ENCODE data around the gene WIZ.
A peak's percentile ranks its signal among the peaks of the same experiment; 100 is the strongest.
"Not testable (repeated sequence)": the region's sequence is repeated elsewhere in the genome, so short reads cannot be mapped to it uniquely, and the experiment has no call there.

The WIZ gene, protein sequence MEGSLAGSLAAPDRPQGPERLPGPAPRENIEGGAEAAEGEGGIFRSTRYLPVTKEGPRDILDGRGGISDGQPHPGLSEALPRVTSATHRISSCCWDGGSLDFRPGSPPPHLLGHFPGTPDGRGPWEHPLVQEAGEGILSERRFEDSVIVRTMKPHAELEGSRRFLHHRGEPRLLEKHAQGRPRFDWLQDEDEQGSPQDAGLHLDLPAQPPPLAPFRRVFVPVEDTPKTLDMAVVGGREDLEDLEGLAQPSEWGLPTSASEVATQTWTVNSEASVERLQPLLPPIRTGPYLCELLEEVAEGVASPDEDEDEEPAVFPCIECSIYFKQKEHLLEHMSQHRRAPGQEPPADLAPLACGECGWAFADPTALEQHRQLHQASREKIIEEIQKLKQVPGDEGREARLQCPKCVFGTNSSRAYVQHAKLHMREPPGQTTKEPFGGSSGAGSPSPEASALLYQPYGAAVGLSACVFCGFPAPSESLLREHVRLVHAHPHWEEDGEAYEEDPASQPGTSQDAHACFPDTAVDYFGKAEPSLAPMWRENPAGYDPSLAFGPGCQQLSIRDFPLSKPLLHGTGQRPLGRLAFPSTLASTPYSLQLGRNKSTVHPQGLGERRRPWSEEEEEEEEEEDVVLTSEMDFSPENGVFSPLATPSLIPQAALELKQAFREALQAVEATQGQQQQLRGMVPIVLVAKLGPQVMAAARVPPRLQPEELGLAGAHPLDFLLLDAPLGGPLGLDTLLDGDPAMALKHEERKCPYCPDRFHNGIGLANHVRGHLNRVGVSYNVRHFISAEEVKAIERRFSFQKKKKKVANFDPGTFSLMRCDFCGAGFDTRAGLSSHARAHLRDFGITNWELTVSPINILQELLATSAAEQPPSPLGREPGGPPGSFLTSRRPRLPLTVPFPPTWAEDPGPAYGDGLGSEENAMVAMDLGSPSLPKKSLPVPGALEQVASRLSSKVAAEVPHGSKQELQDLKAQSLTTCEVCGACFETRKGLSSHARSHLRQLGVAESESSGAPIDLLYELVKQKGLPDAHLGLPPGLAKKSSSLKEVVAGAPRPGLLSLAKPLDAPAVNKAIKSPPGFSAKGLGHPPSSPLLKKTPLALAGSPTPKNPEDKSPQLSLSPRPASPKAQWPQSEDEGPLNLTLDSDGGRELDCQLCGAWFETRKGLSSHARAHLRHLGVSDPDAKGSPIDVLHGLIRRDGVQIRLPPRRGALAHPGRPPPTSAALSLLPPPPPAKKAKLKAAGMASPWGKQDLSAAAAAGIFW (N-terminal part only)

DNA sequence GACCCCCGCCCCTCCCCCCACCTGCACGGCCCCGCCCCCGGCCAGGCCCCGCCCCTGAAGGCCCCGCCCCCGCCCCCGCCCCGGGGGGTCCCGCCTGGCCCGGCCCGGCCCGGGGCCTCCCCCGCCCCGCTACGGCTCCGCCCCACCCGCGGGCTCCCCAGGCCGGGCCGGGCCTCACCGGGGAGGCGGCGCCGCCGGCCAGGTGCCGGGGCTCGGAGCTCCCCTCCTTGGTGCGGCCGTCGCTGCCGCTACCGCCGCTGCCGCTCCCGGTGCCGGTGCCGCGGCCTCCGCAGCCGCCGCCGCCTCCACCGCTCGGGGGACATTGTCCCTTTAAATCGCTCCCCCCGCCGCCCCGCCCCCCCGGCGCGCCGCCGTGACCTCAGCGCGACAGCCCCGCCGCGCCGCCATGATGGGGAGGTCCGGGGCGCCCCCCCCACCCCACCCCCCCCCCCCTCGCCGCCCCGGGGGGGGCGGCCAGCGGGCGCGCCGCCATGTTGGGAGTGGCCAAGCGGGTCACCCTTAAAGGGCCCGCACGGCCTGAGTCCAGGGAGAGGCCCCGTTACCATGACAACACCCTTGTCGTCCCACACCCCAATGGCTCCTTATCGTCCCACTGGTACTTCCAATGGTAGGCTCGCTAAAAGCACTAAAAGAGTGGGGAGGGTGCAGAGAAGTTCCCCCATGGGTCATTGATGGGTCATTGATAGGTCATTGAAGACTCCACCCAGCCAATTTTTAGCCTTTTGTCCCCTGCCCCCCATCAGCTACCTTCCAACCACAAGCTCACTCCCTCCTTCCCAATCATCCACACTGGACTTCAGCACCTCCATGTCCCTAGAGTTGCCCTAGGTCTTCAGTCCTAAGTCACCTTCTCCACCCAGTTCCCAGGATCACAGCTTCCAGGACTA lies at the start of gene WIZ:
WIZ (minus strand) TSS at position 337 of the 908 bp plus-strand sequence. CDS start 1,649 bp downstream, outside the sequence.
- DNase-seq = peak; percentile 87

DNA sequence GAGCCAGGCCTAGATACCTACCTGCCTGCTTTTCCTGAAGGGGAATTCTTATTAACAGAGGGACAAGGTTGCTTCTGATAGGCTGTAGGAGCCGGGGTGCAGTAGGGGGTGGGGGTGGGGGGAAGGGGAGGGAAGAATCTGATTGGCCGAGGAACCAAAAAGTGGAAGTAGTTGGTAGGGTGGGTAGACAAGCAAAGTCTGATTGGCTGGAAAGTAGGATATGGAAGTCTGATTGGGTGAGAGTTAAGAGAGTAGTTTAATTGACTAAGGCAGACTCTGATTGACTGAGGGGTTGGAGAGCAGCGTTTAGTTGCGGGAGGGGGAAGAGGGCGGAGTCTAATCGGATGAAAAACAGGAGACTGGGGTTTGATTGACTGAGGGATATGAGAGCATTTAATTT lies 49.2 kb upstream of the WIZ start:
- no peak for DNase-seq

DNA sequence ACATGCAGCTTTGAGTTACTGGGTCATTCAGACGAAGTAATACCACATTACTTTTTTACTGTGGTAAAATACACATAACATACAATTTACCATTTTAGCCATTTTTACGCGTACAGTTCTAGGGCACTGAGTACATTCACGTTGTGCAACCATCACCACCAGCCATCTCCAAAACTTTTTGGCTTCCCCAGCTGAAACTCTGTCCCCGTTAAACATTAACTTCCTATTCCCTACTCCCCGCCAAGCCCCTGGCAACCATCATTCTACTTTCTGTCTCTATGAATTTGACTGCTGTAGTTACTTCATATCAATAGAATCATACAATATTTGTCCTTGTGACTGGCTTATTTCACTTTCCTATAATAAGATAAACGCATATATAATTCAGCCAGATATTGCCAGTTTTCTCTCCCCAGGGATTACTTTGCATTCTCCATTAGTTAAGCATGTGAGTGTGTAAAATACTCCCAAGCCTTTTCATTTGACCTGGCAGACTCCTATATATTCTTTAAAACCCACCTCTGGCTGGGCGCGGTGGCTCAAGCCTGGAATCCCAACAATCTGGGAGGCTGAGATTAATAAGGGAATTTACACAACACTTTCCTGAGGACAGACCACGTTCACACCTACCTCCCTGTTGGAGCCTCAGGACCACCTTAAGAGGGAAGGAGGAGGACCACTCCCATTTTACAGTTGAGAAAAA lies 48.6 kb upstream of the WIZ start:
- DNase-seq = no peak

DNA sequence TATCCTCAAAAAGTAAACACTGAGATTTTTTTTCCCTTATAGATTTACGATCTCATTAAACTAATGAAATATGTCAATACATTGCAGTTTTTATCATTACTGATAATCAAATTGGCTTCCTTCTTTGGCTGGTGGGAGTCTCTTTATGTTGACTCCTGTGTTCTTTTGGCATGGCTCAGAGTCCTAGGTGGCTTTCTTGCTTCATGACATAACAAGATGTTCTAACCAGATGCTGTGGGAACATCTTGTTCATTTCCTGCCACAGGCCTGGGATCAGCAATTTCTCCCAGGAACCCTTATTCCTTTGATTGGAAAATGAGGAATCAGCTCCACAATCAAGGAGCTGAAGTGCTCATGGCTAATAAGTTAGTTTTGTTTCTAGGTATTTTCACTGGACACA lies 45.4 kb upstream of the WIZ start:
- no peak for DNase-seq

DNA sequence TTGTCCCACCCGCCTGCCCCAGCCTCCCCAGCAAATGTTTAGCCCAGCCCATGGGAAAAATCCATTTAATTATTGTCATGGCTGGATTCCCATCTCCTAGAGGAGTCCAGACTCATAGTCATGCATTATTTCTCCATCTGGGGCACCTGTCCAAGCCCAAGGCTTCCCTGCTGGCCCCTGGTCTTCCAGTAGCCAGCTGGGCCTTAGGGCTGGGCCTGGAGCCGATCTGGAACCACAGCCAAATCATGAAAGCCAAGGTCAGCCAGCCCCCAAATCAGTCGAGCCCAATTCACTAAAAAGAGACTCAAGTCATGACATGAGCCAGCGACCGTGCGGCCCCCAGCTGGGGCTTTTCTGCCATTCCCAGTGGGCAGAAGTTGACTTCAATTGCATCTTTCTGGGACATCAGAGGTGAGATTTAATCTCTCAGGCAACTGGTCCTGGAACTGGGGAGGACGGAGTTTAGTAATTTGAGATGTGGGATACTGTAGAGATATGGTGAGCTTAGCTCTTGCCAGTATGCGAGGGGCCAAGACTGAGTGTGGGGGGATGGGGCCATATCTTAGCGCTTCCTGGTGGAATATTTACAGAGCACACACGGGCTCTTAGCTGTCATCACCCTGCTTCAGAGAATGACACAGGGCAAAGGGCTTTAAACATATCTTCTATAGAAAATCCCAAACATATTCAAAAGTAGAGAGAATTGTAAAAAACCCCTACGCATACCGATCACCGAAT lies 38.9 kb upstream of the WIZ start:
- DNase-seq = no peak

DNA sequence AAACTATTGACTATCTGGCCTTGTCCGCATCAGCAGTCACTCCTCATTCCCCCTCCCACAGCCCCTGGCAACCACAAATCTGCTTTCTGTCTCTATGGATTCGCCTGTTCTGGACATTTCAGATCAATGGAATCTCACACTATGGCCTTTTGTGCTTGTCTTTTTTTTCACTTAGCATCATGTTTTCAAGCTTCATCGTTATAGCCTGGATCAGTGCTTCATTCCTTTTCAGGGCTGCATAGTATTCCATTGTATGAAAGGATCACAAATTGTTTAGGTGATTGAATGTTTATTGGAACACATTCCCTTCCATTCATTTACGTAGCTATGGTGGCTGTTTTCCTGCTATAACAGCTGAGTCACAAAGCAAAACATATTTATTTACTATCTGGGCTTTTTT lies 37.3 kb upstream of the WIZ start:
- DNase-seq = no peak

DNA sequence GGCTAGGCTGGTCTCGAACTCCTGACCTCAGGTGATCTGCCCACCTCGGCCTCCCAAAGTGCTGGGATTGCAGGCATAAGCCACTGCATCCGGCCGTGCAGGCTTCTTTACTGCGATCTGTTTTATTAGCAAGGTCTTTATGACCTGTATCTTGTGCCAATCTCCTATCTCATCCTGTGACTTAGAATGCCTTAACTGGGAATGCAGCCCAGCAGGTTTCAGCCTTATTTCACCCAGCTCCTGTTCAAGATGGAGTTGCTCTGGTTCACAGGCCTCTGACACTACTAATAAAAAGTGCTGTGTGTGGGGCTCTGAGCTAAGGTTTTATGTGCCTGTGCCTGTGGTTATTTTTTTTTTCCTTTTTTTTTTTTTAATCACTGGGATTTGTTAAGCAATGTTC lies 36.0 kb upstream of the WIZ start:
- not testable (repeated sequence) for DNase-seq

DNA sequence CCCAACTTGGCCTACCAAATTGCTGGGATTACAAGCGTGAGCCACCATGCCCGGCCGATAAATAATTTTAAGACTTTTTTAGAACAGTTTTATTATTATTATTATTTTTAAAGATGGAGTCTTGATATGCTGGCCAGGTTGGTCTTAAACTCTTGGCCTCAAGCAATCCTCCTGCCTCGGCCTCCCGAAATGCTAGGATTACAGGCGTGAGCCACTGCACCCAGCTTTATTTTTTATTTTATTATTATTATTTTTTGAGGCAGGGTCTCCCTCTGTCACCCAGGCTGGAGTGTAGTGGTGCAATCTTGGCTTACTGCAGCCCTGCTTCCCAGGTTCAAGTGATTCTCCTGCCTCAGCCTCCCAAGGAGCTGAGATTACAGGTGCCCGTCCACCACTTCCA lies 31.2 kb upstream of the WIZ start:
- DNase-seq = not testable (repeated sequence)

DNA sequence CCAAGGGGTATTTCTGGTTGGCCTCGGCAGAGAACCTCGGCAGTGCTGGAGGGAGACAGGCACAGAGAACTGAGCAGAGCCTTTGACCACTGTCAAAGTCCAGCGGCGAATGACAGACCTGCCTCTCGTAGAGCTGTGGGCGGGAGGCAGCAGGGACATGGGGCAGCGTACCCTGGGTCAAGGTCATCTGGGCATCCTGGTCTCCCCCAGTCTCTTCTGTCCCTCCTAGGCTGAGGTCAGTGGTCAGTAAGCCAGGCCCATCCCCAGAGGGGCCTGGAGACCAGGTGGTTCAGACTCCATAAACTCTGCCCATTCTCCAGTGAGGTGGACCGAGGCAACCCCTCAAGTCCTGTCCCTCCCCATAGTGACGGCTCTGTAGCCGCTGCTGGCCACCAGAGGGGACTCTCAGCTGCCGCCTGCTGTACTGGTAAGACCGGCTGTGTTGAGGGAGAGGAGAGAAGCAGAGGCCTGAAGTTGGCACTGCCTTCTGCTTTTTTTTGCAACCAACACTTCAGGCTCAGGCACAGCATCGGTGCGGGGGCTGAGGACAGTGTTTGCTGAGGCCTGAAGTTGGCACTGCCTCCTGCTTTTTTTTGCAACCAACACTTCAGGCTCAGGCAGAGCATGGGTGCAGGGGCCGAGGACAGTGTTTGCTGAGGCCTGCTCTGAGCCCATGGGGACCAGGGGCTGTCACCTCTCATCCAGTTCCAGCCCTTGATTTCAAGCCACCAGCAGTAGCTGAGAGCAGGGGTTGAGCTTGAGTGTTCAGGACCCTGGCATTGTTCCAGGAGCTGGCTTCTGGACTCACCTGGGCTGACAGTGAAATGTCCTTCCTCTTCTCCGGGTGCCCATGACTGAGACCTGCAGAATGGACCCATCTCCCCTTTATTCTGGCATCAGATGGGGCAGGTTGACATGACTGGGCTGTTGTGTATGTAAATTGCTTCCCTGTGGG lies 29.9 kb upstream of the WIZ start, which contains the start of gene PGLYRP2:
PGLYRP2 (minus strand) TSS at position 111 of the 955 bp plus-strand sequence. CDS start 130 bp downstream, outside the sequence.
- peak; percentile 36 for DNase-seq

DNA sequence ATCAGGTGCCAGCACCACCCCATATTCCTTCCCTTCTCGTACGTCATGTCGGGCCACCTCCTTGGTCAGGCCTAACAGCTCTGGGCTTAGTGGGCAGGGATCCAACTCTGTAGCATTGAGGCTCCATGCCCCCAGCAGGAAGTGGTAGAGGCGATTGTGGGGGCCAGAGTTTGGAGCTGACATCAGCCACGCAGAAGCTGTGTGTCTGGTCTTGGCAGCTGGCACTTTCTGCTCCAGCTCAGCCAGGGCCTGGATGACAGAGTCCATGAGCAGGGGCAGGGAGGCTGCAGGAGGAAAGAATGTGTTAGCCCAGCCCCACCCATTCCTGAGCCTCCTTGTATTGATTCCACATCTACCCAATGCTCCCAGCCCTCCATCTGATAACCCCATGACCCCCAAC lies 26.6 kb upstream of the WIZ start:
- DNase-seq = no peak

DNA sequence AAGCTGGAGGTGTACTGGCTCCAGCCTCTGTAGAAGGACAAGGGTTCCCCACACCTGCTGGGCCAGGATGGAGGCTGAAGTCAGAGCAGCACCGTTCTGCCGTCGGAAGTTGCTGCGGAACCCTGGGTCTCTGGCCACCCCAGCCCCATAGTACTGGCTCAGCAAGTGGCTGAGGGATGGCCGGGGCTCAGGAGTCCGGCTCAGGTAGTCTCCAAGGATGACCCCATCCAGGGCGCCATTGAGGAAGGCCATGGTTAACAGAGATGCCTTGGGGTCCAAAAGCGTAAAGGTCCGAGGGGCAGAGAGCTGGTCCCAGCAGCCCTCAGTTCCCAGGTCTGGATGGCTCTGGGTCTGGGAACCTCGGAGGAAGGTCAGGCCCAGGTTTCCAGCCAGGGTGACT lies 25.9 kb upstream of the WIZ start:
- DNase-seq = no peak

DNA sequence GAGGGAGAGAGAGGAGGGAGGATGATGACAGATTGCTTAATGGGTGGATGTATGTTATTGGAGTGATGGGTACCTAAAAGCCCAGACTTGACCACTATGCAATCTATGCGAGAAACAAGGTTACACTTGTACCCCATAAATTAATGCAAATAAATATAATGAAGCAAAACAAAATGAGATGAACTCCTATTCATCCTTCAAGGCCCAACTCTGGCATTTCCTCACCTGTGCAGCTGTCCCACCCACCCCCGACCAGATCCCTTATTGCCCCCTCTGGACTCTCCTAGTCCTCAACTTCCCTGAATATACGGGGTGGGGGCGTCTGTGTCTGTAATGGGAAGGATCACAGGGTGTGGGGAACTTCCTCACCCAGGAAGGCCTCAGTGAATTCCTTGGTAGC lies 25.4 kb upstream of the WIZ start:
- no peak for DNase-seq

DNA sequence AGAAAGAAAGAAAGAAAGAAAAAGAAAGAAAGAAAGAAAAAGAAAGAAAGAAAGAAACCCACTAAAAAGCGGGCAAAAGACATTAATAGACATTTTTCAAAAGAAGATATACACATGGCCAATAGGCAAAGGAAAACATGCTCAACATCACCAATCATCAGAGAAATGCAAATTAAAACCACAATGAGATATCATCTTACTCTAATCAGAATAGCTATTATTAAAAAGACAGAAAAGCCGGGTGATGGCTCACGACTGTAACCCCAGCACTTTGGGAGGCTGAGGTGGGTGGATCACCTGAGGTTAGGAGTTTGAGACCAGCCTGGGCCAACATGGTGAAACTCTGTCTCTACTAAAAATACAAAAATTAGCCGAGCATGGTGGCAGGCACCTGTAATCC lies 24.1 kb upstream of the WIZ start:
- DNase-seq = not testable (repeated sequence)

DNA sequence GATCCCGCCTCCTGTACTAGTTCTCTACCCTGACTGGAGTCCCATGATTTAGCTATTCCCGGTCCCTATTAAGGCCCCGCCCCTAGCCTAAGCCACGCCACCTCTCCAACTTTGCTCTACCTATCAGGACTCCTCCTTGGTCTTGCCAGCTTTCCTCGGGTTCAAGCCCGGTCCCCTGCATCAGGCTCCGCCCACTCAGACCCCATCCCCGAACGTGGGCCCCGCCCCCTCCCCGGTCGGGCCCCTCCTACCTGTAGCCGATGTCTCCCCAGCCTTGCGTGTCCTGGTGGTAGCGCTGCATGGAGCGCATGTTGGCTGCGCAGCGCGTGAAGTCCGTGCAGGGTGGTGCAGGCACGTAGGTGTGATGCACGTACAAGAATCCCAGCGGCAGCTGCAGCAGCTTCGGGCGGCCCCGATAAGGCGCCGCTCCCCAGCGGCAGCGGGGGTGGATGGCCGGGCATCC lies 21.9 kb upstream of the WIZ start:
- DNase-seq = no peak

DNA sequence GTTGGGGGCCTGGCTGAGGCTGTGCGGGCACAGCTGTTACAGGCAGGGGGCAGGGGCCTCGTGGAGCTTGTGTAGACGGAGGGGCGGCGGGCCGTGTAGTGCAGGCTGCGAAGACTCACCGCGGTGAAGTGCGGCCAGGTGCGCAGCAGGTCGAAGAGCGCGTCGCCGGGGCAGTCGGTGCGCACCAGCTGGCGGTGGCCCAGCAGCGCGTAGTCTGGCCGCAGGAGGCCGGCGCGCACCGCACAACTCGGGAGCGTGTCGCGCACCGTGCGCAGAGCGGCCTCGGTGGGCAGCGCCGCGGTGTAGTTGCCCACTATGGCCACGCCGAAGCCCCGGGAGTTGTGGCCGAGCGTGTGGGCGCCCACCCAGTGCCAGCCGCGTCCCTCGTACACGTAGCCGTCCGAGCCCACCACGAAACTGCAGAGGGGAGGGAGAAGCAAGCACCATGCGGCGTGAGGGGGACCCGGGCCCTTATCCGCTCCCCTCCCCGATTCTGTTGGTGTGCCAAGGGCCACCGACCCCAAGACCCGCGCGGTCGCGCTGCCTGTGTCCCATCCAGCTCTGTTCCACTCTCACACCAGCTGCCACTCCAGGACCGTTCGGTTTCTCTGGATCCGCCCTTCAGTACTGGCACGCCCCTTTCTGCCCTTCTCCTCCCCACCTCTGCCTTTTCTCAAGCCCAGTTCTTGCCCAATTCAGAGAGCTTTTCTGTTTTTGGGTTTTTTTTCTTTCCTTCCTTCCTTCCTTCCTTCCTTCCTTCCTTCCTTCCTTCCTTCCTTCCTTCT lies 19.9 kb upstream of the WIZ start:
- DNase-seq = peak; percentile 31

DNA sequence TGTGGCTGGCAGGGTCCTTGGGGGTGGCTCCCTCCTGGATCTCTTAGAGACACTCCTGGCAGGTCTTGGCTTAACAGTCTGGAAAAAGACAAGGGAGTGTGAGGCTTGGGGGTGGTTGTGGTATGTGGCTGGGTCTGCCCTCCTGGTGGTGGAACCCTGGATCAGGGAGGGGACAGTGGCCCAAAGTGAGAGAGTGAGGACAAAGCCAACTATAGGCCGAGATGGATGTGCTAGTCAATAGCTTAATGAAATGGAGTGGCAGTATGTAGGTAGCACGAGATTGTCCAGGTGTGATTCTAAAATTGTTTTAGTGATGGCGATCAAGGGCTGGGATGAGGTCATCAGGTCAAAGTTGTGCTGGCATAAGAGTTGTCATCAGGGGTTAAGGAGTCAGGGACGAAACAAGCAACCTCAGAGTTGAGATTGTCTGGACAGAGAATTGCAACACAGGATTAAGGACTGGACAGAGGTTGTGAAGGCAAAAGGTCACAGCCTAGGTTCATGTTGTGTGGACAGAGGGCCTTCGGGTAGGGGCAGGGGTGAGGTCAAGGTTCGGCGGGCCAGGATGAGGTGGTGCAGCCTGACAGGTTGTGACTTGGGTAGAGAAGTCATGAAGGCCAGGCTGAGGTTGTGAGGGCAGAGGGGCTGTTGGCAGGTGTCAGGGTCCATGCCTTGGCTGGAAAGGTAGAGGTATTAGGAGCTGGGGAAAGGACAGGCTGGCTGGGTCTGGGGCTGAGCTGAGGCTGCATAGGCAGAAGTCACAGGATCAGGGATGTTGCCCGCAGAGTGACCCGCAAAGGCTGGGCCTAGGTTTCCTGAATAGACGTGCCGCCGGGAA lies 19.1 kb upstream of the WIZ start:
- no peak for DNase-seq

DNA sequence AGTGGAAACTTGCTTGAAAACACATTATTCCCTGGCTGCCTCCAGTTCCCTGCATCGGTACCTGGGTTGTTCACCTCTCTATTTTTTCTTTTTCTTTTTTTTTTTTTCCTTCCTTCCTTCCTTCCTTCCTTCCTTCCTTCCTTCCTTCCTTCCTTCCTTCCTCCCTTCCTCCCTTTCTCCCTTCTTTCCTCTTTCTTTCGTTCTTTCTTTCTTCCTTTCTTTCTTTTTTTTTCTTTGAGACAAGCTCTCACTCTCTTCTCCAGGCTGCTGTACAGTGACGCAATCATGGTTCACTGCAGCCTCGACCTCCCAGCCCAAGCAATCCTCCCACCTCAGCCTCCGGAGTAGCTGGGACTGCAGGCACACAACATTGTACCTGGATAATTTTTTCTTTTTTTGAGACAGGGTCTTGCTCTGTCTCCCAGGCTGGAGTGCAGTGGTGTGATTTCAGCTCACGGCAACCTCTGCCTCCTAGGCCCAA lies 18.0 kb upstream of the WIZ start:
- no peak for DNase-seq
